GM12801 (cell line): ENCODE results near the gene APAF1.

Source experiments
- TF ChIP-seq, protein P1 (sequence below): IDR thresholded peaks from one replicate; pipeline ENCODE4 v1.5.1; 2011; ENCODE audit warnings: control low read depth; ENCODE audit not compliant: insufficient read length; ENCODE audit errors: extremely low read depth

The APAF1 gene

GRCh38 chr12:98653866-98654493 lies 8.9 kb downstream of the APAF1 start:
- TF ChIP-seq, protein P1, sequence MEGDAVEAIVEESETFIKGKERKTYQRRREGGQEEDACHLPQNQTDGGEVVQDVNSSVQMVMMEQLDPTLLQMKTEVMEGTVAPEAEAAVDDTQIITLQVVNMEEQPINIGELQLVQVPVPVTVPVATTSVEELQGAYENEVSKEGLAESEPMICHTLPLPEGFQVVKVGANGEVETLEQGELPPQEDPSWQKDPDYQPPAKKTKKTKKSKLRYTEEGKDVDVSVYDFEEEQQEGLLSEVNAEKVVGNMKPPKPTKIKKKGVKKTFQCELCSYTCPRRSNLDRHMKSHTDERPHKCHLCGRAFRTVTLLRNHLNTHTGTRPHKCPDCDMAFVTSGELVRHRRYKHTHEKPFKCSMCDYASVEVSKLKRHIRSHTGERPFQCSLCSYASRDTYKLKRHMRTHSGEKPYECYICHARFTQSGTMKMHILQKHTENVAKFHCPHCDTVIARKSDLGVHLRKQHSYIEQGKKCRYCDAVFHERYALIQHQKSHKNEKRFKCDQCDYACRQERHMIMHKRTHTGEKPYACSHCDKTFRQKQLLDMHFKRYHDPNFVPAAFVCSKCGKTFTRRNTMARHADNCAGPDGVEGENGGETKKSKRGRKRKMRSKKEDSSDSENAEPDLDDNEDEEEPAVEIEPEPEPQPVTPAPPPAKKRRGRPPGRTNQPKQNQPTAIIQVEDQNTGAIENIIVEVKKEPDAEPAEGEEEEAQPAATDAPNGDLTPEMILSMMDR: no peak

GRCh38 chr12:98656289-98657101 lies 11.4 kb downstream of the APAF1 start:
- TF ChIP-seq, protein P1: no peak

- TF ChIP-seq, protein P1: no peak
These were observed 15.4 kb downstream of the APAF1 start for GRCh38 chr12:98660521-98660920.

GRCh38 chr12:98669751-98670150 lies 24.7 kb downstream of the APAF1 start:
- TF ChIP-seq, protein P1: no peak

DNA sequence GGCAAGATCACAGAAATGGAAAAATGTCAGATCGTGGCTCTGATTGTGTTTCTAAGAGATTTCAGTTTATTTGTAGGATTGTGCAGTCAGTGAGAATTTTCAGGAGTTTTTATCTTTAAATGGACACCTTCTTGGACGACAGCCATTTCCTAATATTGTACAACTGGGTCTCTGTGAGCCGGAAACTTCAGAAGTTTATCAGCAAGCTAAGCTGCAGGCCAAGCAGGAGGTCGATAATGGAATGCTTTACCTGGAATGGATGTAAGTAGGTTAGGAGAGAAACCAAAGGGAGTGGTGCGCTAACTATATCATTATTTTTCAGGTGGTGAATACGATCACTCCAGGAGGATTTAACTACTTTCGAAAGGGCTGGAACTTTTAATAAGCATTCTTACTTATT lies 26.4 kb downstream of the APAF1 start:
- TF ChIP-seq, protein P1: no peak

GRCh38 chr12:98674841-98675240 lies 29.8 kb downstream of the APAF1 start:
- TF ChIP-seq, protein P1: no peak

- TF ChIP-seq, protein P1: no peak
These were observed 33.3 kb downstream of the APAF1 start for GRCh38 chr12:98678236-98678945.
